ENCODE results near the gene MSTO1.
A peak's percentile ranks its signal among the peaks of the same experiment; 100 is the strongest.
"Not testable (repeated sequence)": the region's sequence is repeated elsewhere in the genome, so short reads cannot be mapped to it uniquely, and the experiment has no call there.

Gene MSTO1

GRCh38 chr1:155622191-155622590 is 12.2 kb downstream of the MSTO1 start:
- no peak for DNase-seq

- DNase-seq = no peak
Measured at GRCh38 chr1:155623357-155623756, 13.3 kb downstream of the MSTO1 start.

- not testable (repeated sequence) for DNase-seq
Measured at GRCh38 chr1:155626428-155626827, 16.4 kb downstream of the MSTO1 start.

GRCh38 chr1:155636397-155637153 is 26.6 kb downstream of the MSTO1 start:
- DNase-seq = no peak

GRCh38 chr1:155640367-155640766 is 30.3 kb downstream of the MSTO1 start:
- DNase-seq = no peak

GRCh38 chr1:155642559-155643180 is 32.7 kb downstream of the MSTO1 start:
- not testable (repeated sequence) for DNase-seq

- no peak for DNase-seq
Measured at GRCh38 chr1:155643230-155643629, 33.2 kb downstream of the MSTO1 start.

GRCh38 chr1:155645034-155645598 is 35.1 kb downstream of the MSTO1 start:
- DNase-seq = no peak

- no peak for DNase-seq
Measured at GRCh38 chr1:155645648-155646047, 35.6 kb downstream of the MSTO1 start.

- peak; percentile 27 for DNase-seq
Measured at GRCh38 chr1:155646307-155646706, 36.3 kb downstream of the MSTO1 start.

- no peak for DNase-seq
Measured at GRCh38 chr1:155648207-155649147, 38.5 kb downstream of the MSTO1 start.

- DNase-seq = no peak
Measured at GRCh38 chr1:155649676-155650075, 39.7 kb downstream of the MSTO1 start.

- DNase-seq = no peak
Measured at GRCh38 chr1:155650231-155650757, 40.3 kb downstream of the MSTO1 start.

- DNase-seq = no peak
Measured at GRCh38 chr1:155651861-155652661, 42.0 kb downstream of the MSTO1 start.

GRCh38 chr1:155652951-155653350 is 42.9 kb downstream of the MSTO1 start:
- no peak for DNase-seq

- DNase-seq = no peak
Measured at GRCh38 chr1:155657463-155657862, 47.4 kb downstream of the MSTO1 start.

- DNase-seq = not testable (repeated sequence)
Measured at GRCh38 chr1:155661239-155661638, 51.2 kb downstream of the MSTO1 start.
